Activated CD4-positive, CD25-positive, alpha-beta regulatory T cell (primary cell): ENCODE data around the gene LRRK1.

Experiments used
- DNase-seq, 4 experiments: peaks; one replicate each; lab custom pipeline; 2025; lab: John Stamatoyannopoulos, UW

Gene LRRK1

DNA sequence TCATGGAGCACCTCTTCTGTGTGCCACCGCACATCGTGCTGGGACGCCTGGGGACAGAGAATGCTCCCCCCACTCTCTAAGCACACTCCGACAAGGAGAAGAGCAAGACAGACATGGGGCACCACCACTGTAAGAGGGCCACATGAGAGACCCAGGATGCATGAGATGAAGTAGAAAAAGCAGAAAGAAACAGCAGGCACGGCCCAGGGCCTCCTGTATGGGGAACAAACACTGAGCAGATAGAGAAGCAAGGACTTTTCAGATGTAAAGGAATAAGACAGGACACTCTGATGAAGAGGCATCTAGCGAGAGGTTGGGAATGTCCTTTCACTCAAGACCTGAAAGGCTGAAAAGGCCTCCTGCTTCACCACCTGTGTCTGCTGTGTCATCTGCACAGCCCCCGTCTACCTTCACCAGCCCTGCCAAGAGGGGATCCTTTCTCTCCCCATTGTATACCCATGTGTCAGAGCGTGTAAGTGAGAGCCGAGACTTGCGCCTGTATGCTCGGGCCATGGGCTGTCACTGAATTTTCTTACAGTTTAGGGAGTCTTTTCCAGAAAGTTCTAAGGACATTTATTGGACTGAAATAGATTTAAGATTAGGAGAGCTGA is 125.6 kb downstream of the LRRK1 start:
- no peak for DNase-seq

DNA sequence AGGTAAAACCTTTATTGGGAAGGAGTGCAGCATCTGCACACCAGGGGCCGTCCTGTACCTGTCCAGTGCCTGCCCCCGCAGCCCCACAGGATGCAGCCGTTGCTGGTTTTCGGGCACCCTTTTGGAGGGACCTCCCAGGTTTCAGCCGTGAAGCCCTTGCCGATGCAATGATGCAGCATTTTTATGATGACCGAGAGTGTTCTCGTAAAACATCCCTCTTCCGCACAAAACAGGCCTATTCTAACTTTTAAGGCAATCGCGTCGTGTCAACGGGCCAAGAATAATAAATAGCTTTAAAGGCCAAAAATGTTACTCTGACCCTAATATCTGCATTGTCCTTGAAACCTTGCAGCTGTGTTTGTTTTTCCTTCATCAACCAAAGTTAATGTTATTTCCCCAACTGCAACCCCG is 126.1 kb downstream of the LRRK1 start:
- no peak for DNase-seq

- no peak for DNase-seq
These were observed 126.9 kb downstream of the LRRK1 start for GRCh38 chr15:101045835-101046691.

DNA sequence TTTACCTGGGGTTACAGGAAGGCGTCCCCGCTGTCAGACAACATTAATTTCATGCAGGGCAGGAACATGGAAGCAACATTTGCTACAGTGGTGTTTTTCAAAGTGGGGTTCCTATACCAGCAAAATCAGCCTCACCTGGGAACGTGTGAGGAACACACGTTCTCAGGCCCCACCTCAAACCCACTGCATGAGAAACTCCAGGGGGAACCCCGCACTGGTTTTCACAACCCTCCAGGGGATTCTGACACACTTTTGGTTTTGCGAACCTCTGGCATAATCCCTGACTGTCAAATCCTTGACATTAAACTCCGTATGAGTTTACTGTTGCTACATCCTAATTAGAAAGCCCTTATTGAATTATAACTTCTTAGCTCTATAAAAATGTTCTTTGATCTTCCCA is 127.7 kb downstream of the LRRK1 start:
- no peak for DNase-seq

GRCh38 chr15:101047301-101047781 is 128.2 kb downstream of the LRRK1 start:
- DNase-seq, result no peak

DNA sequence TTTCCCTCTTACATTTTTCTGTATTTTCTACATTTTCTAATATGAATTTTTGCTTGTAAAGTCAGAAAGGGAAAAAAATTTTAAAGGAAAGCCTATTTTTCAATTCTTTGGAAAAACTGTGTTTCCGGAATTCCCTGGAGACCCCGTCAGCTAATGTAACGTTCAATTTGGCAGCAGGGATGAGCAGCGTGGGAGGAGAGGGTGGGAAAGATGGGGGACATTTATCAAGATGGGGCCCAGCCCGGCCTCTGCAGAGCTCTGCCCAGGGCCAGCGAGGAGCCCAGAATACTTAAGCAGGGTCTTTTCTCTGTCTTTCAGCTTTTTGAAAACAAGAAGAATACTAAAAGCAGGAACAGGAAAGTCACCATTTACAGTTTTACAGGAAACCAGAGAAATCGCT is 129.0 kb downstream of the LRRK1 start:
- no peak for DNase-seq

DNA sequence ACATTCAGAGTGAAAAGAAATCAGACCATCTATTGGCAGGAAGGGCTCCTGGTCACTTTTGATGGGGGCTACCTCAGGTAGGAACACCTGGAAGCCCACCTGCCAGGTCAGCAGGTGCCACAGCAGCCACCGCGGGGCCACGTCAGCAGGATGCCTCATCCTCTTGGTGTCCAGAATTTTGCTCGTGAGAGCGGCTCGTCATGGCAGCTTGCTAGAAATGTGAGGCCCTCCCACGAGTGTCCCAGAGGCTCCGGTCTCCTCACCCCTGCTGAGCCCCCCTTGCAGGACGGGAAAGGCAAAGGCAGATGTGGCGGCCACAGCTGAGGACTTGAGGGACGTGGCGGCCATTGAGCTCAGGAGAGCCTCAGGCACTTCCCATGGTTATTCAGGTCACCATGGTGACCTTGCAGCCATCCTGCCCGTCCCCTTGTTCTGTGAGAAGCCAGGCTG is 129.4 kb downstream of the LRRK1 start:
- no peak for DNase-seq

DNA sequence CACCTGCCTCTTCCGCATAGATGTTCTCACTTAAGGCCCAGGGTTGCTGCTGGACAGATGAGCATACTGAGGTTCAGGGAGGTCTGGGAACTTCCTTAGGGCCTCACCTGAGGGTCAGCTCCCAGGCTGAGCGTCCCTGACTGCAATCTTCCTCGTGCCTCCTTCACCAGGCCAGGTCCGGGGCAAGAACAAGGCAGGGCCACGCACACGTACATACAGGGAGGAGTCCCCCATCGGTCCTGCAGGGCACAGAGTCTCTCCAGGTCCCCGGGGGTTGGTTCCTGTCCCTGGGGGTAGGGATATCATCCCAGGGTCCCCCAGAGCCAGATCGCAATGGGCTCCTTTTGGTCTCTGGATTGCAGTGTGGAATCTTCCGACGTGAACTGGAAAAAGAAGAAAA is 130.1 kb downstream of the LRRK1 start:
- no peak for DNase-seq

DNA sequence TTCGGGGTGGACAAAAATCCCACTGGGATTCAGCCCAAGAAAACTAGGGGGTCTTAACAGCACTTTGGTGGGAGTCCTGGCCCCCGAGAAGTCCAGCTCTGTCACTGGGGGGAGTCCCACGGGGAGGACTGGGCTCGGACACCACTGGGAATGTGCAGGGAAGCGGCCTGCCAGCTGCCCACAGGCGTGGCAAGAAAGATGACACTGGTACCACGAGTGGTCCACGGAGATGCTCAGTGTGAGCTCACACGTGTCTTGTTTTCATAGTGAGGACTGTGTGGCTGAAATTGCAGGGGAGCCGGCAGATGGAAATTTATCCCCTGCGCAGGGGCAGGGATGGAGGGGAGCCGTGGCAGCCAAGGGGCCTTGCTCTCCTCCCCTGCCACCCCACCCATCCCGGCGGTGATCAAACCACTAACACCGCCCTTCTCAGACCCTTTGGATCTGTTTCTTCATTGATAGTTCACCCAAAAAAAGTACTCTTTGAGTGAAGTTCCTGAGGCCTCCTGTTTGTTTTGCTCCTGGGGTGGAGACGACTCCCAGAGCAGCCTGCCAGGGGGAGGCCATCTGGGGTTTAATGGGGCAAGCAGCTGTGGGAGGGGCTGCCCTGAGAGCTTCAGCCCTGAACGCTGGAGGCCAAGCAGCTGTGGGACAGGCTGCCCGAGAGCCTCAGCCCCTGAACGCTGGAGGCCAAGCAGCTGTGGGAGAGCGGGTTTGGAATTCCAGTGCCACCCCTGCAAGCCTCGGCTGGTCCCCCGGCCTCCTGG is 130.9 kb downstream of the LRRK1 start:
- DNase-seq, result no peak

DNA sequence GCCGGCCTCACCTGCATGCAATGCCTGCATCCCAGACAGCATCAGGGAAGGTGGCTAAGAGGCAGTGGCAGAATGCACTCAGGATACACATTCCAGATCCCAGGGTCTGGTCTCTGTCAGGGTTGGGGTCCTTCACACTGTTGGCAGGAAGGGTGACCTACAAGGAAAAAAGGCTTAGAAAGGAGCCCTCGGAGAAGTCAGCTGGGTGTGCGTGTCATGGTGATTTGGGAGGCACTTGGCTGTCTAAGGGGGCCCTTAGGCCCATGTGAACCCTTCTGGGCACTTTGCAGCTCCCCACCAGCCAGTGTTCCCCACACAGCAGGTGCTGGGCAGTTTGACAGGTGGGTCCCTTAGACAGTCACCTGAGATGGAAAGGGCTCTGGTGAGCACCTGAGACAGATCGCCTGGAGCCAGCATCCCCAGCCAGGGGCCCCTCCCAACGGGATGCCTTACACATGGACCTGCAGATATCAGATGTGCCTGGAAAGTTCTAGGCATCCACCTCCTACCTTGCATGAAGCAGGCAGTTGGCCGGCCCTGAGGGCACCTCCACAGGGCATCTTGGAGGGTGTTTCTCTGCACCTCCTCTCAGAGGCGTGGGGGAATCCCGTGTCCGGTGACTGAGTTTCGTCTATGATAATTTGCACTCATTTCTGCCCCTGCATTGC is 131.6 kb downstream of the LRRK1 start:
- no peak for DNase-seq

- DNase-seq, result no peak
These were observed 132.3 kb downstream of the LRRK1 start for GRCh38 chr15:101051291-101052030.

- no peak for DNase-seq
These were observed 133.0 kb downstream of the LRRK1 start for GRCh38 chr15:101052031-101052620.

GRCh38 chr15:101052681-101053121 is 133.5 kb downstream of the LRRK1 start:
- DNase-seq, result no peak

DNA sequence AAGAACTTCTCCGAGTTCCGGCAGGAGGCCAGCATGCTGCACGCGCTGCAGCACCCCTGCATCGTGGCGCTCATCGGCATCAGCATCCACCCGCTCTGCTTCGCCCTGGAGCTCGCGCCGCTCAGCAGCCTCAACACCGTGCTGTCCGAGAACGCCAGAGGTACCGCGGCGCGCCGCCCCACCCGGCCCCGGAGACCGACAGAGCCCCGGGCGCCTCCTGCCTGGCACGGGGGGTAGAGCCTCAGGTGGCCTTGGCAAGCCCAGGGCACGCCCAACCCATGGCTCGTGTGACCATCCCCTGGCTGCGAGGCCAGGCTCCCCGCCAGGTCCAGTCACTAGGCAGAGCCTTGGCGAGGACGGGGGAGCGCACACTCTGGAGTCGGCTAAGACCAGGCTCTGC is 134.1 kb downstream of the LRRK1 start:
- no peak for DNase-seq

GRCh38 chr15:101054116-101054515 is 135.0 kb downstream of the LRRK1 start:
- no peak for DNase-seq

- DNase-seq, result no peak
These were observed 135.8 kb downstream of the LRRK1 start for GRCh38 chr15:101054991-101055390.

GRCh38 chr15:101055411-101055810 is 136.3 kb downstream of the LRRK1 start:
- DNase-seq, result no peak

- DNase-seq, result no peak
These were observed 137.5 kb downstream of the LRRK1 start for GRCh38 chr15:101056366-101057334.

DNA sequence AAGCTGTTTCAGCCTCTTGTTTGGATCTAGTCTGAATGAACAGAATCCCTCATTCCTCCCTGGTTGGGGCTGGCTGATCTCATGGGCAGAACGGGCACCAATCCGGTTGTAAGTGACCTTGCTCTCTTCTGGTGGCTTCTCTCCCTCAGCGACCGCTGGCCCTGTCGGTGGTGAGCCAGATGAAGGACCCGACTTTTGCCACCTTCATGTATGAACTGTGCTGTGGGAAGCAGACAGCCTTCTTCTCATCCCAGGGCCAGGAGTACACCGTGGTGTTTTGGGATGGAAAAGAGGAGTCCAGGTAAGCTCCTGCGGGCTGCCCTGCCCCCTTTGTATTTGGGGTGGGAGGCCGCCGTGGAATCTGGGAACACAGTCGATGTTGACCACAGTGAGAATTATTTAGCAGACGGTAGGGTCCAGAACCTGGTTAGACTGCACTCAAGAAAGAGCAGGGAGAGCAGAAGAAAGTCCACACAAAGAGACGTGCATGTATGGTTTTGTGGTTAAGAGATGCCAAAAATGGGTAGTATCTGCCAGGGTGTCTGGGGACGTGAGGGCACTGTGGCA is 138.8 kb downstream of the LRRK1 start:
- no peak for DNase-seq
